Stimulated activated CD4-positive, alpha-beta T cell treated with anti-CD3 and anti-CD28 coated beads, TNF-alpha, amount 100 ng/mL, for 4 hours (primary cell): ENCODE data around the gene SPECC1.
"Not testable (repeated sequence)": the region's sequence is repeated elsewhere in the genome, so short reads cannot be mapped to it uniquely, and the experiment has no call there.

Experiments used
- DNase-seq, 3 experiments: peaks; one replicate each; pipeline ENCODE4 v3.0.0-alpha.2; 2020; ENCODE audit warnings: low read depth in 3 of 3

SPECC1 gene

DNA sequence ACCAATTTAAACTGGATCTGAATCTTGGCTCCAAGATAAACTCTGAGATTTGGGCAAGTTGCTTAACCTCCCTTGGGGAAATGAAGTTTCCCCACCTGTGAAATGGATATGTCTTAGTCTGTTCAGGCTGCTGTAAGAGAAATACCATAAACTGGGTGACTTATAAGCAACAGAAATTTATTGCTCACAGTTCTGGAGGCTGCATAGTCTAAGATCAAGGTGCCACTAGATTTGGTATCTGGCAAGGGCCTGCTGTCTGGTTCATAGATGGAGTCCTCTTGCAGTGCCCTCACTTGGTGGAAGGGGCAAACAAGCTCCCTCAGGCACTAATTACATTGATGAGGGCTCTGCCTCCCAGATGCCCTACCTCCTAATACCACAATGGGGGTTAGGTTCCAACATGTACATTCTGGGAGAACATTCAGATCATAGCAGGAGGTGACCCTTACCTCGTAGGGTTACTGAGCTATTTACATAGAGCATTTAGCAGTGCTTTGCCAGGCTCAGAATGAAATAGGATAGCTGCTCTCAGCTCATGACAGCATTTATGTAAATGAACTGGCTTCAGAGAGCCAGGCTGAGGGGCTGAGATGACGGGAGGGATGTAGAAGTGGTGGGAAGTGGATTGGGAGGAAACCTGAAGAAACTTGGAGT is 83.9 kb downstream of the SPECC1 start:
- no peak for DNase-seq

DNA sequence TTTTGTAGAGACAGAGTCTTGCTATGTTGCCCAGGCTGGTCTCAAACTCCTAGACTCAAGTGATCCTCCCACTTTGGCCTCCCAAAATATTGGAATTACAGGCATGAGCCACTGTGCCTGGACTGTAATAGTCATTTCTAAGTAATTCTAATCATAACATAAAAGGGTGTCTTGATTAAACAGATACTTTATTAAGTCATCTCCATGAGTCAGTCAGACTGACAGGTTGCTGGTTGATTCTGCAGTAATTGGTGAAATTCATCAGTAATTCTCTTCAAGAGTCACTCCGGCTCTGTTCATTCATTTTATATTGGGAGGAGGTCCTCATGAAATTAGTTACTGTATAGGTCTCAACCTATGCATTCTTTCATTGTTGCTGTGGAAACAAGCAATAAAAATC is 85.6 kb downstream of the SPECC1 start:
- DNase-seq: no peak

DNA sequence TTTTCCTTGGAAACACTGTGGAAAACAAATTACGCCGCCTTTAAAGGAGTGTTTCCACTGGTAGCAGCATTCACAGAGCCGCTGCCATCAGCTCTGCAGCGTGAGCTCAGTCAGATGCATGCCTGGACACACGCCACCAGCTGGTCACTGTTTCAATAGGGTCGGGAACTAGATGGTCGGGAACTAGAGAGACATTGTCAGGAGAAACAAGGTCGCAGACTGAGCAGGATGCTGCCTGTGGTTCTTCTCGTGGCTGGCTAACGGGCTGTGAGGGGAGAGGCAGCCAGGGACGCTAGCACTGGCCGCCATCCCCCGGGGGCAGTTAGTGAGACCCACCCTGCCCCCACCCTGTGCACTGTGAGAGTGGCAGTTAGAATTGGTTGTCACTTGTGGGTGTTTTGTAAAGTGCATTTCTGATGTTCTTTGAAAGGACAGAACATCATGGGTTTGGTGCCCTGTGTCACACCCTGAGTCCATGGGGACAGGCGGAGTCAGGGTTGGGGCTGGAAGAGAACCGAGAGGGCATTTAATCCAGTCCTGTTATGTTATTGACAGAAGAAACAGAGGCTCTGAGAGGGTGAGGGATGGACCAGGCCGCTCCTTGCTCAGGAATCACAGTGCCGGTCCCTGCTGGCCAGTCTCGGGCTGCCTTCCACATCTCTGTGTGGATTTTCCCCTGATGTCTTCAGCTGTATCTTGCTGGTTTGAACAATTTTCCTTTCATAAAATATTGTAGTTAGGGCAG is 86.3 kb downstream of the SPECC1 start:
- no peak for DNase-seq

DNA sequence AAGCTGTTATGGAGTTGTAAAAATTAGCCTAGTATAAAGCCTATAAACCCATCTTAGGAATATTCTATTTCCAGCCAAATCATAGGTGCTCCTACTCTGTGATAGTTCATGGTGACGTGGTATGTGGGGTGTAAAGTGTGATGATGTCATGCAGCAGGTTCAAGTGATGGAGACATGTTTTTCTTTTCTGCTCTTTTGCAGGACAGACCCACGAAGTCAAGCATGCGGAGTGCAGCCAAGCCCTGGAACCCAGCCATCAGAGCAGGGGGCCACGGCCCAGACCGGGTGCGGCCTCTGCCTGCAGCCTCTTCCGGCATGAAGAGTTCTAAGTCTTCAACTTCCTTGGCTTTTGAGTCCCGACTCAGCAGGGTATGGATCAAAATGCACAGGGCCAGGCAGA is 87.3 kb downstream of the SPECC1 start:
- DNase-seq: no peak

DNA sequence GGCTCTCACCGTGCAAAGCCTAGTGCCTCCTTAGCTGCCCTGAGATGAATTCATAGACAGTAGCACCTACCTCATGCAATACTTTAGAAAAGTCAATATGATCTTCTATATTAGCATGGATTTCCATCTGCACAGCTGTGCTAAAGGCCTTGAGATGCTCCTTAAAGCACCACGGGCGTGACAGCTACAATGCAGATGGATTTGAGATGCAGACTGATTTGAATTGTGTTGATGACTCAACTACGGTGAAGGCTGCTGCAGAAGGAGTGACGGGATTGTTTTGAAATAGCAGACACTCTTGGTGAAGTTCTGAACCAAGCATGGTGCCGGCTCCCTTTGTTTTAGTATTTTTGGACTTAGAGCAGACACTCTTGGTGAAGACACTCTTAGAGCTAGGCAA is 88.2 kb downstream of the SPECC1 start:
- no peak for DNase-seq

DNA sequence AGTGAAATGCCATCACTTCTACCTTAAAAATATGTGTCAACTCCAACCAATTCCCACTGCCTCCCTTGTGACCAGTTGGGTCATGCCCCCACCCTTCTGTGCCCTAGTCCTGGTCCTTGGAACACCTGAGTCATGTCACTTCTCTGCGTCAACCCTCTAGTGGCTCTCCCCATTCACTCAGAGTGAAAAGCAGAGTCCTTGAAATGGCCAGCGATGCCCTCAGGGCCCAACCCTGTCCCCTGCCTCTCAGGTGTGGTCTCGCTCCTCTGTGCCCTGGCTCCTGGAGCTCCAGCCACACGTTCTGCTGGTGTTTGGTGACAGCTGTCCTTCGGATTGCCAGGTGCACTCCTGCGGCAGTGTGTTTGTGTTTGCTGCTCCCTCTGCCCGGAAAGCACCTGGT is 89.2 kb downstream of the SPECC1 start:
- no peak for DNase-seq

DNA sequence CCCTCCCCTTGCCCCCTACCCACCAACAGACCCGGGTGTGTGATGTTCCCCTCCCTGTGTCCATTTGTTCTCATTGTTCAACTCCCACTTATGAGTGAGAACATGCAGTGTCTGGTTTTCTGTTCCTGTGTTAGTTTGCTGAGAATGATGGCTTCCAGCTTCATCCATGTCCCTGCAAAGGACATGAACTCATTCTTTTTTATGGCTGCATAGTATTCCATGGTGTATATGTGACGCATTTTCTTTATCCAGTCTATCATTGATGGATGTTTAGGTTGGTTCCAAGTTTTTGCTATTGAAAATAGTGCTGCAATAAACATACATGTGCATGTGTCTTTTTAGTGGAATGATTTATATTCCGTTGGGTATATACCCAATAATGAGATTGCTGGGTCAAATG is 91.6 kb downstream of the SPECC1 start:
- not testable (repeated sequence) for DNase-seq

DNA sequence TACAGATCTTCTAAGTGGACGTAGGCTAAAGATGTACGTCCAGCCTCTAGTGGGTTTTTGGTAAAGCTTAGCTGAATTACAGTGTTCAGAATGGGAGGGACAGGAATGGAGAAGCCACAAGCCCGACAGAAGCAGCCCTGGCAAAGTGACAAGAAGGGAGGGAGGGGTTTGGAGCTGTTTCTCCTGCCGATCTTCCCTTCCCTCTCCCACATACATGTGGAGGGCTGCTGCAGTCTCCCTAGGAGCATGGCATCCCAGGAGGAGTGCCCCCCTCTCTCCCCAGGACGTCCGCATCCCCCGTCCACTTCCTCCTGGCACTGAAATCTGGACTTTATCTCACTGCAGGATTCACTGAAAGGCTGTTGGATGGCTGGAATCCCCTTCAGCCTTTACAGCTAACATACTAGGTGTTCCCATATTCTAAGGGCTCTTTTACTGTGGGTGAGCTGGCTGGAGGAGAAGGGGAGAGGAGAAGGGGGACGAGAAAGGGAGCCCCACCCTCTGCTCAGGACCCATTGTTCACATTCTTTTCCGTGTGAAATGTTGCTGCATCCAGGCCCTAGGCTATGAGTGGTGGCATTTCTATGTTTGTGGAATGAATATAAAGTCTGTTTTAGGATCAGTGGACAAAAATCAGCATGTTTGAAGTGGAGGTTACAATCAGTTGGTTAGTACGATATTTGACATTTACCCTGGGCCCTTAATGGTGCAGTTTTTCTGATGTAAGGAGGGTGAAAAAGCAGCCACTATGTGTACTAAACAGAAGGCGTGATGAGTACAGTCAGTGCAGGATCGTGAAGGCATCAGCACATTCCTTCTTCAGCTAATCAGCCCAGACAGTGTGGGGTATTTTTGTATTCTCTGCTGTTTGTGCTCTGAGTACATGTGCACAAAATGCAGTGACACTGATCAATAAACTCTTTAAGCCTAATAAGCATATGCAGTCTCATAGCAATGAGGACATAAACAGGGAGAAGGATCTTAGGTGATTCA is 94.6 kb downstream of the SPECC1 start:
- DNase-seq: no peak

DNA sequence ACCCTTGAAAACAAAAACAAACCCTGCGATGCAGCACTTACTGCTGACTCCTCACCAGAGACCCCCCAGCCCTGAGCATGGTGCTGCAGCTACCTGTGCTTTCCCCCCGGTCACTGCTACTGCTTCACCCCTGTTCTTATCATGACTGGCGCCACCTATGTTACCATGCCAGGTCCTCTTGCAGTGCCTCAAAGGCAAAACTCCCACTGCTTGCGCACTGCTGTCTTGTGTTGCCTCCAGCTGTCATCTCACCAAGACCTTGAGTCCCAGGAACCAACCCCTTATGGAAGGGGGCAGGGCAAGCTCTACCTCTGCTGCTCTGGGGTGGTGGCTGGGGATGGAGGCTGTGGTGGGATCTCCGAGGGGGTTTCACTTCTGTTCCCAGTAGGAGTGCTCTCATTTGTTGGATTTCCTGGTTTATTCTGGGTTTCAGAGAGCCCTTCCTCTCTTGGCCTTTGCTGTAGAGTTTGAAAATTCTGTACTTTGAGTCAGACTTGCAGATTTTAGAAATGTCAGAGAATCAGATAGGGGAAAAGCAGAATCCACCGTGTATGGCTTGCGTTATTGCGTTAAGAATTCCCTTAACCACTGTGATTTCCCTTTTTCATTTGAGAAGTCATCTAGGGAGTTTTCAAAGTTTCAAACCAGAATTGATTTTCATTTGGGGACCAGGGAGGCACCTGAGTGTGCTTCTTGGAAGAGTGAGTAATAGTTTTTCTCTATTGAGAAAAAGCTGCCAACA is 96.6 kb downstream of the SPECC1 start:
- DNase-seq: no peak

DNA sequence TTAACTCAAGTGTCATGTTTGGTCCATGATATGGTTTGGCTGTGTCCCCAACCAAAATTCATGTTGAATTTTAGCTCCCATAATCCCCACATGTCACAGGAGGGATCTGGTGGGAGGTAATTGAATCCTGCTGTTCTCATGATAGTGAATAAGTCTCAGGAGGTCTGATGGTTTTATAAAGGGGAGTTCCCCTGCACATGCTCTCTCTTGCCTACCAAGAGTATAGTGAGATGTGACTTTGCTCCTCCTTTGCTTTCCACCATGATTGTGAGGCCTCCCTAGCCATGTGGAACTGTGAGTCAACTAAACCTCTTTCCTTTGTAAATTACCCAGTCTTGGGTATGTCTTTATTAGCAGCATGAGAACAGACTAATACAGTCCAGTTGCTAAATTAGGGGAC is 97.3 kb downstream of the SPECC1 start:
- not testable (repeated sequence) for DNase-seq

DNA sequence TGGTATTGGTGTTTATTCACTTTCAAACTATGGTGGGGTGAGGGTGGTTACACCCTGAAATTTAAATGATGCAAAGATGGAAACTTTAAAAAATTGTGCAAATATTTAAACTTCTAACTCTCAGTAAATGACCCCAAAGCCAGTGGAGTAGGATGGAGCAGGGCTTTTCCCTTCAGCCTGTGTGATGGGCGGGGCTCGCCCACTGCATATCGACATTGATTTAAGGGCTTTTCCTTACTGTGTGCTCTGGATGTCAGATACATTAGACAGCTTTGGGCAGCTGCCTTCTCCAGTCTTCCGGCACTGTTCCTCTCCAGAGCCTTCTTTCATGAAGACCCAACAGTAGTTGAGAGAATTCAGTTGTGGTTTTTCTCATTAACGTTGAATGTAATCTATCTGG is 99.9 kb downstream of the SPECC1 start:
- no peak for DNase-seq

DNA sequence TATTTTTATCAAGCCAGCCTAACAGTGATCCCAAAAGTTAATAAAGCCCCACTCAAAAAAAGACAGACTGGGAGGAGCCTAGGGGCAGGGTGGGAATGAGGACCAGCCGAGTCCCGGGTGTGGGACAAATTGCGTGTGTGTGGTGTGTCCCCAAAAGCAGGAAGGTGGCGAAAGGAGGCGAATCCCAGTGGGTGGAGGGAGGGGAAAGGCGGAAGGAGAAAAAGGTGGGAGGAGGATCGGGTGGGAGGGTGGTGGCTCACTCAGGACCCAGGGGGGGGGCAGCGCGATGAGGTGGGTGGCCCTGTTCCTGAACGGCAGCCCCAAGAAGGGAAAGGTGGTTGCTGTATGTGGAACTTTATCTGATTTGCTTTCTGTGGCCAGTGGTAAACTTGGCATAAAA is 102.4 kb downstream of the SPECC1 start:
- DNase-seq: no peak

DNA sequence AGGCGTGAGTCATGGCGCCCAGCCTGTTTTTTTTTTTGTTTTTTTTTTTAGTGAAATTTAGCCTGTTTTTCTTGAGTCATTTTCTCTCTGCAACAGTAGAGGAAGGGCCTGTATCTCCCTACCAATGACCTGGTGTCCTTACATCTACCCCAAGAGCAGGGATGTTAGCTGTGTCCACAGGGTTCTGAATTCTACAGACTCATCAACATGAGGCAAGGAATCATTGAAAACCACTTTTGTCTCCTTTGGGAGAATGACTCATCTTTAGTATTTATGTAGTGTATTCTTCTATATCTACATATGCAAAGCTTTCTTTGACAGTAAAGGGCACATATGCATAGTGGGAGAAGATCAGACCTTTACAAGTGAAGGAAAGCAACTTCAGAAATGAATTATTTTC is 105.3 kb downstream of the SPECC1 start:
- DNase-seq: no peak

DNA sequence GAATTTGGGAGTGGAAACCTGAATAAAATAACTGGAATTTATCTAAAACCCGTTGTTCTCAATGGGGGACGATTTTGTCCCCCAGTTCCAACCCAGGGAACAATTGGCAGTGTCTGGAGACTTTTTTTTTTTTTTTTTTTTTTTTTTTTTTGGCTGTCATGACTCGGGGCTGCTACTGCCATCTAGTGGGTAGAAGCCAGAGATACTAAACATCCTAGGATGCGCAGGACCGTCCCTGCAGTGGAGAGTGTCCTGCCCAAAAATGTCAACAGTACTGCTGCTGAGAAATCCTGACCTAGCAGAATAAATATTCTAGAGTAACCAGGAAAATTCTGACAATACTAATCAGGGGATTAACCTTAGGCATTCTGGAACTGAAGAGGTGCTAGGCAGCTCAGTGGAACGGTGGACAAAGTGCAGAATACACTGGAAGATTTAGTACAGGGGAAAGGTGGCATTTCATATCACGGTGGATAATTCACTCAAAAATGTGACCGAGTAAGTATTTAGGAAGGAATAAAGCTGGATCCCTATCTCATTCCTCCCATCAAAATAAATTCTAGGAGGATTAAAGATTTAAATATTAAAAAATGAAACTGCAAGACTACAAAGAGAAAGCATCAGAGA is 107.6 kb downstream of the SPECC1 start:
- DNase-seq: peak in 2 of 3 experiments; percentile 10 to 12

DNA sequence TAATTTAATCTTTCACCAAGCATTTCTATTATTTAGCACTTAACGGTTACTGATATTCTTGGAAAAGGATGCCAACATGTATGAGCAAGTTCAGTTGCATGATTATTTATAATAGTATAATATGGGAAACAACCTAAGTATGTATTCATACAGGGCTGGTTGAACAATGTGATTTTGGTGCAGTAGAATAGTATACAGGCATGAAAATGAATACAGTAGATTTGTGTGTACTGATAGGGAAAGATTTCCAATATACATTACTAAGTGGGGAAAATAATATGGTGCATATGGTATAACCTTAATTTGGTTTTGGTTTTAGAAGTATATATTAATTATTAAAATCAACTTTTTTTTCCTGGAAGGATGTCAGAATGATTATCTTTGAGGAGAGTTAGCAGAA is 109.1 kb downstream of the SPECC1 start:
- DNase-seq: no peak

DNA sequence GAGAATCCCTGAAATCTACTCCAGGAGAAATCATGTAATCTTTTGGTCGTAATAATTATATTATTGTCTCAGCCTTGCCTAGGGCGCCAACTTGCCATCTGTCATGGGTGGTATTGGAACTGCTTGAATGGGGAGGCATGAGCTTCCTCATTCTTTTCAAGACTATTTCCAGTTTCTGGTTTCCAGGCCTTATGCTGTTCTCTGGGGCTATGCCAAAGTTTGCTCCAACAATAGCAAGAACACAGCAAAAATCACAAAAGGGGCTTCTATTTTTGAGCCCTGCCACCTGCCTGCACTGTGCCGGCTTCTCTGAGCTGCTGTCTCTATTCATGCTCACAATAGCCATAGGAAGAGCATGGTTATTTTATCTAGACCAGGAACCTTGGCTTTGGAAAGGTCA is 111.7 kb downstream of the SPECC1 start:
- no peak for DNase-seq

DNA sequence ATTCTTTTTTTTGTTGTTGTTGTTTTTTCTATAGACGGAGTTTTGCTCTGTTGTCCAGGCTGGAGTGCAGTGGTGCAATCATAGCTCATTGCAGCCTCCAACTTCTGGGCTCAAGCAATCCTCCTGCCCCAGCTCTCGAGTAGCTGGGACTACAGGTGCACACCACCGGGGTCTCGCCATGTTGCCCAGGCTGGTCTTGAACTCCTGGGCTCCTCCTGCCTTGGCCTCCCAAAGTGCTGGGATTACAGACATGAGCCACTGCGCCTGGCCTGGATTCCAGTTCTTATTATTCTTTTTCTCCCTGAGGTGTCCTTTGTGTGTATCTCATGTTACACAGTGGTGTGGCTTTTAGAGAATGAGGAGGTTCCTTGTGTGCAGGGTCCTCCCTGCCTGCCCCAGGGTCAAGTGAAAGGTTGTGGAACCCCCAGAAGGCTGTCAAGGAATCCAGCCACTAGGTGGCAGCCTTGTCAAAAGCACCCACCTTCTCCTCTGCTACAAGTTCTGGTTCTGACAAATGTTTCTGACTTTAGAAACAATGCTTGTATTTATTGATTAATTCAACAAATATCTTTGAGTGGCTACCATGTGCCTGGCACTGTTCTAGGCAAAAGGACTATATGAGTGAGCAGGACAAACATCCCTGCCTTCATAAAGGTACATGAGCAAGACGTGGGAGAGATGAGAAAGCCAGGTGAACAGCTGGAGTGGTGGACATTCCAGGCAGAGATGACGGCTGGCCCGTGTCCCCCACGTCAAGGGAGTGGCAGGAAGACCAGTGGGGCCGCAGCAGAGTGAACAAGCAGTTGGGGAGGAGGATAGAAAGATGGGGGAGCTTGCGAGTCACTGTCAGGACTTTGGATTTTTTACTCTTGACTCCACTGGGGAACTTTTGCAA is 112.4 kb downstream of the SPECC1 start:
- peak; percentile 34 to 55 (median 52) for DNase-seq

DNA sequence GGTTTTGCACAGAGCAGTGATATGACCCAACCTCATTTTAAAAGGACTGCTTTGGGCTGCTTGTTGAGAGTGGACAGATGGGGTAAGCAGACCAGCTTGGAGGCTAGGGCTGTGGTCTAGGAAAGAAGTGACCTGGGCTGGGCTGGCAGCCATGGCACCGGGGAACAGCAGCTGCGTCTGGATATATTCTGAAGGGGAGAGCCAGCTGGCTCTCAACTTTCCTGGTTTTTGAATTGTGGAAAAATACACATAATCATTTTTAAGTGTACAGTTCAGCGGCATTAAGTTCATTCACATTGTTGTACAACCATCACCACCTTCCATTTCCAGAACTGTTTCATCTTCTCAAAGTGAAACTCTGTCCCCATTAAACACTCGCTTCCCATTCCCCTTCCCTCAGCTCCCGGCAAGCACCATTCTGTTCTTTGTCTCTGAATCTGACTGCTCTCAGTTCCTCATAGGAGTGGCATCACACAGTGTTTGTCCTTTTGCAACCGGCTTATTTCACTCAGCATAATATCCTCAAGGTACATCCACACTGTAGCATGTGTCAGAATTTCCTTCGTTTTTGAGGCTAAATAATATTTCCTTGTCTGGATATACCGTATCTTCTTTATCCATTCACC is 113.2 kb downstream of the SPECC1 start:
- DNase-seq: no peak

DNA sequence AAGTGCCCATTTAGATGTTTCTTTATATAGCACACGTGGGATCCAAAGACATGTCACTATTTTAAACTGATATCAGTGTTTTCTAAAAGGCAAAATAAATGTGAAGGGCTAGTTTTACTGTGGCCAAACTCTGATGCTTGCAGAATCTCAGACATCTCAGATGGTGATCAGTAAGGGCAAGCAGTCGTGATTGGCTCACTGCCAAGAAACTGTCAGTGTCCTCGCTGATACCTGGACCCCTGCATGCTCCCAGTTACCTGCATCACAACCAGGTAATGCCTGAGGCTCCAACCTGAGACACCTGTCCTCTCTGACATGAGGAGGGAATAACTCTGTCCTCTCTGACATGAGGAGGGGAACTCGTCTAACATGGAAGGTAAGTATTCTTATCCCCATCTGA is 114.0 kb downstream of the SPECC1 start:
- no peak for DNase-seq

DNA sequence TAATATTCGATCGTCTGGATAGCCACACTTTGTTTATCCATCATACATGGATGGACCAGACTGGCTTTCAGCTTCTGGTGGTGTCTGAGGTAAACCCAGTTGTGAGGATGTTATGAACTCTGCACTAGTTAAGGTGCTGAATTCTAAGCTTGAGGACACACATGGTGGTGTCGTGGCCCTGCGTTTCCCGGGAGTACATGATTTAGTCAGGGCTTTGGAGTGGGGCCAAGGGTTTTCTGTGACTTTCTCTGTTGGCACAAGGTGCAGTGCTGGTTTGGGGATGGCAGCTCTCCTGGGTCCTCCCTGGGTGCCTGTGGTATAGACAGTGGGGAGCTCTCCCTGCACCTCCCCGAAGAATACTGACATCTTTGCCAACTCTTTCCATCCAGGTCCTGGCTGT is 116.6 kb downstream of the SPECC1 start:
- DNase-seq: no peak
